Measurements from ENCODE around the gene ETV1.

ETV1 gene

GRCh38 chr7:13963925-13964324, 25.5 kb downstream of the ETV1 start:
- TF ChIP-seq CTCF (IDR thresholded peaks at IDR 0.05; ENCODE audit: low read depth, low read length, missing control alignments), result no peak
- DNase-seq (ENCODE audit: extremely low read depth, low read depth), result no peak
- H3K4me3 ChIP-seq (replicated peaks; ENCODE audit: low read depth, low read length), result no peak overlapping the region

- no peak for DNase-seq (ENCODE audit: extremely low read depth, low read depth)
- TF ChIP-seq CTCF (IDR thresholded peaks at IDR 0.05; ENCODE audit: low read depth, low read length, missing control alignments), result no peak
- H3K4me3 ChIP-seq (replicated peaks; ENCODE audit: low read depth, low read length), result no peak overlapping the region
These were observed 34.0 kb downstream of the ETV1 start for GRCh38 chr7:13955494-13955893.

GRCh38 chr7:13953368-13953767, 36.1 kb downstream of the ETV1 start:
- no peak overlapping the region for H3K4me3 ChIP-seq (replicated peaks; ENCODE audit: low read depth, low read length)
- no peak for TF ChIP-seq CTCF (IDR thresholded peaks at IDR 0.05; ENCODE audit: low read depth, low read length, missing control alignments)
- DNase-seq (ENCODE audit: extremely low read depth, low read depth), result no peak

- no peak overlapping the region for H3K4me3 ChIP-seq (replicated peaks; ENCODE audit: low read depth, low read length)
- no peak for DNase-seq (ENCODE audit: extremely low read depth, low read depth)
- no peak for TF ChIP-seq CTCF (IDR thresholded peaks at IDR 0.05; ENCODE audit: low read depth, low read length, missing control alignments)
These were observed 36.5 kb downstream of the ETV1 start for GRCh38 chr7:13952921-13953320.

GRCh38 chr7:13949939-13950338, 39.5 kb downstream of the ETV1 start:
- H3K4me3 ChIP-seq (replicated peaks; ENCODE audit: low read depth, low read length), result no peak overlapping the region
- DNase-seq (ENCODE audit: extremely low read depth, low read depth), result no peak
- TF ChIP-seq CTCF (IDR thresholded peaks at IDR 0.05; ENCODE audit: low read depth, low read length, missing control alignments), result no peak

GRCh38 chr7:13949445-13949844, 40.0 kb downstream of the ETV1 start:
- no peak for TF ChIP-seq CTCF (IDR thresholded peaks at IDR 0.05; ENCODE audit: low read depth, low read length, missing control alignments)
- DNase-seq (ENCODE audit: extremely low read depth, low read depth), result no peak
- H3K4me3 ChIP-seq (replicated peaks; ENCODE audit: low read depth, low read length), result no peak overlapping the region

GRCh38 chr7:13948019-13948801, 41.3 kb downstream of the ETV1 start:
- TF ChIP-seq CTCF (IDR thresholded peaks at IDR 0.05; ENCODE audit: low read depth, low read length, missing control alignments), result no peak
- no peak for DNase-seq (ENCODE audit: extremely low read depth, low read depth)
- H3K4me3 ChIP-seq (replicated peaks; ENCODE audit: low read depth, low read length), result no peak overlapping the region
